GM18520 (cell line): ENCODE measurements around the gene AIP.
"Not testable (repeated sequence)": the region's sequence is repeated elsewhere in the genome, so short reads cannot be mapped to it uniquely, and the experiment has no call there.

Source experiments
- ATAC-seq: cut with Tn5 transposase; IDR thresholded peaks from one replicate; pipeline ENCODE4 v1.9.1; 2021; ENCODE audit not compliant: unreplicated experiment

The AIP gene

GRCh38 chr11:67448220-67448609 is 34.6 kb upstream of the AIP start:
- no peak for ATAC-seq

GRCh38 chr11:67449116-67449844 is 33.5 kb upstream of the AIP start:
- ATAC-seq = no peak

GRCh38 chr11:67450796-67451657 is 31.8 kb upstream of the AIP start:
- no peak for ATAC-seq

GRCh38 chr11:67451658-67451976 is 31.2 kb upstream of the AIP start:
- ATAC-seq = no peak

GRCh38 chr11:67452141-67452952 is 30.5 kb upstream of the AIP start, which contains the start of gene GPR152:
TSS of gene GPR152 (minus strand) at chr11:67452729. CDS start at chr11:67452724, 5 bp downstream.
- ATAC-seq = no peak

GRCh38 chr11:67453816-67454732 is 28.8 kb upstream of the AIP start:
- ATAC-seq = no peak

GRCh38 chr11:67455054-67455453 is 27.8 kb upstream of the AIP start, which contains the start of gene CABP4:
TSS of gene CABP4 (plus strand) at chr11:67455354. CDS start at chr11:67455424, 70 bp downstream.
- no peak for ATAC-seq

GRCh38 chr11:67456068-67456705 is 26.6 kb upstream of the AIP start:
- no peak for ATAC-seq

GRCh38 chr11:67457453-67457852 is 25.4 kb upstream of the AIP start:
- no peak for ATAC-seq

- no peak for ATAC-seq
These were observed 24.6 kb upstream of the AIP start for GRCh38 chr11:67458266-67458665.

GRCh38 chr11:67463186-67463585 is 19.6 kb upstream of the AIP start:
- no peak for ATAC-seq

GRCh38 chr11:67463680-67464410 is 19.0 kb upstream of the AIP start:
- ATAC-seq = no peak

GRCh38 chr11:67464411-67465188 is 18.2 kb upstream of the AIP start:
- no peak for ATAC-seq

- no peak for ATAC-seq
These were observed 17.7 kb upstream of the AIP start for GRCh38 chr11:67465189-67465510.

GRCh38 chr11:67465530-67465929 is 17.3 kb upstream of the AIP start:
- ATAC-seq = not testable (repeated sequence)

- ATAC-seq = no peak
These were observed 16.5 kb upstream of the AIP start for GRCh38 chr11:67466367-67466766.

- ATAC-seq = no peak
These were observed 15.7 kb upstream of the AIP start for GRCh38 chr11:67466962-67467771.

GRCh38 chr11:67468056-67468455 is 14.8 kb upstream of the AIP start:
- ATAC-seq = no peak
